GM21381 (cell line): ENCODE measurements around the gene FAM180B.

ENCODE experiments used
- ATAC-seq: cut with Tn5 transposase; IDR thresholded peaks from one replicate; pipeline ENCODE4 v1.9.1; 2021; ENCODE audit warnings: mild to moderate bottlenecking, moderate library complexity; ENCODE audit not compliant: unreplicated experiment

FAM180B gene

GRCh38 chr11:47566149-47566698 lies 20.3 kb upstream of the FAM180B start:
- peak; percentile 7 for ATAC-seq

GRCh38 chr11:47569646-47570045 lies 16.8 kb upstream of the FAM180B start:
- no peak for ATAC-seq

- ATAC-seq, result no peak
These were observed 15.7 kb upstream of the FAM180B start for GRCh38 chr11:47570651-47571356.

- ATAC-seq, result no peak
These were observed 15.1 kb upstream of the FAM180B start for GRCh38 chr11:47571357-47571729.

- no peak for ATAC-seq
These were observed 14.6 kb upstream of the FAM180B start for GRCh38 chr11:47571895-47572294.

- no peak for ATAC-seq
These were observed 13.7 kb upstream of the FAM180B start for GRCh38 chr11:47572715-47573255.

- ATAC-seq, result no peak
These were observed 13.2 kb upstream of the FAM180B start for GRCh38 chr11:47573321-47573720.

GRCh38 chr11:47577460-47578041 lies 8.9 kb upstream of the FAM180B start:
- ATAC-seq, result no peak

GRCh38 chr11:47578524-47579494 lies 7.7 kb upstream of the FAM180B start, which contains the start of the genes KBTBD4 and NDUFS3:
TSS of gene KBTBD4 (minus strand) at chr11:47578970. CDS start at chr11:47578951, 19 bp downstream.
TSS of gene NDUFS3 (plus strand) at chr11:47579074. CDS start at chr11:47579092, 18 bp downstream.
- ATAC-seq, result peak; percentile 92

GRCh38 chr11:47583844-47584243 lies 2.6 kb upstream of the FAM180B start:
- no peak for ATAC-seq

- ATAC-seq, result no peak
These were observed 700 bp downstream of the FAM180B start for GRCh38 chr11:47587039-47587716.

GRCh38 chr11:47587723-47588326 lies 1.3 kb downstream of the FAM180B start:
- ATAC-seq, result no peak

- no peak for ATAC-seq
These were observed 2.6 kb downstream of the FAM180B start for GRCh38 chr11:47589118-47589517.

GRCh38 chr11:47589584-47589976 lies 3.1 kb downstream of the FAM180B start:
- ATAC-seq, result no peak

GRCh38 chr11:47589977-47590861 lies 3.7 kb downstream of the FAM180B start:
- no peak for ATAC-seq

- no peak for ATAC-seq
These were observed 5.3 kb downstream of the FAM180B start for GRCh38 chr11:47591764-47592163.

GRCh38 chr11:47592251-47592650 lies 5.8 kb downstream of the FAM180B start:
- ATAC-seq, result no peak

- no peak for ATAC-seq
These were observed 6.5 kb downstream of the FAM180B start for GRCh38 chr11:47592970-47593369.

GRCh38 chr11:47593492-47593933 lies 7.0 kb downstream of the FAM180B start:
- ATAC-seq, result no peak
